ENCODE results near the gene TMBIM6. TPM values are rescaled to one million over a fixed set of nuclear protein-coding genes. Genes with fewer than 3 reads are reported as not detected.

TMBIM6 gene
- polyA plus RNA-seq, 1 of the 3 experiments (the other 2 are of a cell fraction): 290 TPM

DNA sequence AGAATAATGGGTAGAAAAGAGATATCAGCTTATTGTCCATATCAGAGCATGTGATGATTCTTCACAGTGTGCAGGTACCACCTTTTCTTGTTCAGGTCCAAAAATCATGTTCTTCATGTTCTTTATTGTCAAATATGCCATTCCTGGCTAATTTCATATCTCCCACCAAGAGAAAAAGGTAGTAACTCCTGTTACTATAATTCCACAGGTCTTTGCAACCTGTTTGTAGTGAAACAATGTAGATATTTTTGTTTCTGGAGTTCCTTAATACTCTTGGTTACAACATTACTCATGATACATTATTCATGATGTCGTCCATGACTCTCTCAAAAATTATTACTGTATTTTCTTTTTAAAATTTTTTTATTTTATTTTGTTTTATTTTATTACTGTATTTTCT is 11.3 kb upstream of the TMBIM6 start:
- H3K9me3 ChIP-seq: no peaks in the 10 kb centered on the region
- peaks cover 5% of the 10 kb centered on the region for H3F3A ChIP-seq (replicated peaks; ENCODE audit: insufficient read depth)
- H3K27ac ChIP-seq (ENCODE audit: low read depth in 2 of 2, low read length in 1 of 2): no peak overlapping the region
- DNase-seq: no peak
- H3K9ac ChIP-seq: no peak overlapping the region
- CTCF ChIA-PET: interaction anchor here (1.3 kb wide), 1 partner anchor 11 kb away, joined by 4 read pairs; the partner anchor contains the start of gene TMBIM6
- H4K20me1 ChIP-seq (ENCODE audit: insufficient read depth): no peaks in the 10 kb centered on the region
- POLR2A ChIA-PET: no interaction called here
- no peaks in the 10 kb centered on the region for H3K9me2 ChIP-seq
- no peak overlapping the region for H2AFZ ChIP-seq (ENCODE audit: low read depth)
- no peak overlapping the region for H3K4me2 ChIP-seq
- no peaks in the 10 kb centered on the region for H3K36me3 ChIP-seq (replicated peaks in 1 of 2; ENCODE audit: control insufficient read depth in 1 of 2, insufficient read depth in 2 of 2, low read length in 1 of 2)
- H3K27me3 ChIP-seq (ENCODE audit: insufficient read depth): 0 out of 2 replicates have a peak, but pooled peaks cover 4% of the 10 kb centered on the region
- no peak overlapping the region for H3K4me3 ChIP-seq (ENCODE audit: low read depth in 2 of 2, low read length in 1 of 2)
- H3K4me1 ChIP-seq (ENCODE audit: control insufficient read depth in 1 of 2, insufficient read depth in 2 of 2, low read depth in 1 of 2, low read length in 1 of 2): no peaks in the 10 kb centered on the region
- H3K79me2 ChIP-seq (ENCODE audit: insufficient read depth): no peaks in the 10 kb centered on the region
- 25% methylated on average over 1 of the region's 1 CpG for WGBS (ENCODE audit: low lambda C conversion rate)
- no peak for TF ChIP-seq GATA2 (CRISPR knock-in tag; IDR thresholded peaks at IDR 0.05)
- TF ChIP-seq PBX3 (IDR thresholded peaks at IDR 0.05): no peak
- no peak for TF ChIP-seq NFIC (IDR thresholded peaks at IDR 0.05; ENCODE audit: borderline replicate concordance)
- TF ChIP-seq REST (IDR thresholded peaks at IDR 0.05; ENCODE audit: low read depth, low read length): no peak
- no peak for TF ChIP-seq CHD2 (IDR thresholded peaks at IDR 0.05; ENCODE audit: low read length, partially characterized antibody)
- no peak for TF ChIP-seq RAD21 (IDR thresholded peaks at IDR 0.05; ENCODE audit: low read length)
- no peak for TF ChIP-seq MEF2A (IDR thresholded peaks at IDR 0.05; ENCODE audit: borderline replicate concordance, low read depth)
- TF ChIP-seq POLR2AphosphoS5 (IDR thresholded peaks at IDR 0.05; ENCODE audit: low read depth, low read length): no peak
- TF ChIP-seq FOXM1 (IDR thresholded peaks at IDR 0.05; ENCODE audit: low read depth): no peak
- TF ChIP-seq, protein P1, sequence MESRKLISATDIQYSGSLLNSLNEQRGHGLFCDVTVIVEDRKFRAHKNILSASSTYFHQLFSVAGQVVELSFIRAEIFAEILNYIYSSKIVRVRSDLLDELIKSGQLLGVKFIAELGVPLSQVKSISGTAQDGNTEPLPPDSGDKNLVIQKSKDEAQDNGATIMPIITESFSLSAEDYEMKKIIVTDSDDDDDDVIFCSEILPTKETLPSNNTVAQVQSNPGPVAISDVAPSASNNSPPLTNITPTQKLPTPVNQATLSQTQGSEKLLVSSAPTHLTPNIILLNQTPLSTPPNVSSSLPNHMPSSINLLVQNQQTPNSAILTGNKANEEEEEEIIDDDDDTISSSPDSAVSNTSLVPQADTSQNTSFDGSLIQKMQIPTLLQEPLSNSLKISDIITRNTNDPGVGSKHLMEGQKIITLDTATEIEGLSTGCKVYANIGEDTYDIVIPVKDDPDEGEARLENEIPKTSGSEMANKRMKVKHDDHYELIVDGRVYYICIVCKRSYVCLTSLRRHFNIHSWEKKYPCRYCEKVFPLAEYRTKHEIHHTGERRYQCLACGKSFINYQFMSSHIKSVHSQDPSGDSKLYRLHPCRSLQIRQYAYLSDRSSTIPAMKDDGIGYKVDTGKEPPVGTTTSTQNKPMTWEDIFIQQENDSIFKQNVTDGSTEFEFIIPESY (IDR thresholded peaks at IDR 0.05; ENCODE audit: borderline replicate concordance, low read depth): no peak
- no peak for TF ChIP-seq SMC3 (IDR thresholded peaks at IDR 0.05; ENCODE audit: low read depth, low read length)
- no peak for TF ChIP-seq RCOR1 (IDR thresholded peaks at IDR 0.05; ENCODE audit: low read length)
- TF ChIP-seq FOSL2 (IDR thresholded peaks at IDR 0.05; ENCODE audit: borderline replicate concordance, low read depth): no peak
- no peak for TF ChIP-seq EZH2phosphoT487 (IDR thresholded peaks at IDR 0.05; ENCODE audit: borderline replicate concordance, low read depth)
- TF ChIP-seq MXI1 (IDR thresholded peaks at IDR 0.05; ENCODE audit: low read depth, low read length): no peak
- TF ChIP-seq TAF1 (IDR thresholded peaks at IDR 0.05; ENCODE audit: borderline replicate concordance, low read depth, low read length): no peak
- no peak for TF ChIP-seq YY1 (IDR thresholded peaks at IDR 0.05; ENCODE audit: low read depth)
- TF ChIP-seq, protein P2, sequence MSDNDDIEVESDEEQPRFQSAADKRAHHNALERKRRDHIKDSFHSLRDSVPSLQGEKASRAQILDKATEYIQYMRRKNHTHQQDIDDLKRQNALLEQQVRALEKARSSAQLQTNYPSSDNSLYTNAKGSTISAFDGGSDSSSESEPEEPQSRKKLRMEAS (IDR thresholded peaks at IDR 0.05; ENCODE audit: low read depth): no peak
- TF ChIP-seq RXRA (IDR thresholded peaks at IDR 0.05; ENCODE audit: borderline replicate concordance, low read depth): no peak
- TF ChIP-seq, protein P3, sequence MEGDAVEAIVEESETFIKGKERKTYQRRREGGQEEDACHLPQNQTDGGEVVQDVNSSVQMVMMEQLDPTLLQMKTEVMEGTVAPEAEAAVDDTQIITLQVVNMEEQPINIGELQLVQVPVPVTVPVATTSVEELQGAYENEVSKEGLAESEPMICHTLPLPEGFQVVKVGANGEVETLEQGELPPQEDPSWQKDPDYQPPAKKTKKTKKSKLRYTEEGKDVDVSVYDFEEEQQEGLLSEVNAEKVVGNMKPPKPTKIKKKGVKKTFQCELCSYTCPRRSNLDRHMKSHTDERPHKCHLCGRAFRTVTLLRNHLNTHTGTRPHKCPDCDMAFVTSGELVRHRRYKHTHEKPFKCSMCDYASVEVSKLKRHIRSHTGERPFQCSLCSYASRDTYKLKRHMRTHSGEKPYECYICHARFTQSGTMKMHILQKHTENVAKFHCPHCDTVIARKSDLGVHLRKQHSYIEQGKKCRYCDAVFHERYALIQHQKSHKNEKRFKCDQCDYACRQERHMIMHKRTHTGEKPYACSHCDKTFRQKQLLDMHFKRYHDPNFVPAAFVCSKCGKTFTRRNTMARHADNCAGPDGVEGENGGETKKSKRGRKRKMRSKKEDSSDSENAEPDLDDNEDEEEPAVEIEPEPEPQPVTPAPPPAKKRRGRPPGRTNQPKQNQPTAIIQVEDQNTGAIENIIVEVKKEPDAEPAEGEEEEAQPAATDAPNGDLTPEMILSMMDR (IDR thresholded peaks at IDR 0.05): no peak

All from SK-N-SH (cell line).